GM06990 (cell line): ENCODE measurements around the gene KCNH4.
"Not testable (repeated sequence)": the region's sequence is repeated elsewhere in the genome, so short reads cannot be mapped to it uniquely, and the experiment has no call there.

Source experiments
- DNase-seq: peaks from one replicate; pipeline ENCODE4 v3.0.0-alpha.2; 2011; ENCODE audit not compliant: insufficient read length; ENCODE audit errors: extremely low read depth
- H3K27me3 ChIP-seq: replicated peaks from 2 replicates; pipeline ENCODE4 v1.6.0; 2011; ENCODE audit warnings: low read length; ENCODE audit not compliant: control insufficient read depth, insufficient read depth
- H3K36me3 ChIP-seq: 2 replicates; pipeline ENCODE4 v1.5.1; 2011; ENCODE audit warnings: low read length; ENCODE audit not compliant: control insufficient read depth, insufficient read depth
- H3K4me3 ChIP-seq: replicated peaks from 2 replicates; pipeline ENCODE4 v1.5.1; 2011; ENCODE audit warnings: low read depth, mild to moderate bottlenecking, control low read depth, low read length
- TF ChIP-seq, protein P1 (sequence below): IDR thresholded peaks from 2 replicates; pipeline ENCODE4 v1.5.1; 2011; ENCODE audit warnings: low read length, control low read depth, mild to moderate bottlenecking, inconsistent platforms; ENCODE audit not compliant: insufficient read depth, poor library complexity, severe bottlenecking

The KCNH4 gene

DNA sequence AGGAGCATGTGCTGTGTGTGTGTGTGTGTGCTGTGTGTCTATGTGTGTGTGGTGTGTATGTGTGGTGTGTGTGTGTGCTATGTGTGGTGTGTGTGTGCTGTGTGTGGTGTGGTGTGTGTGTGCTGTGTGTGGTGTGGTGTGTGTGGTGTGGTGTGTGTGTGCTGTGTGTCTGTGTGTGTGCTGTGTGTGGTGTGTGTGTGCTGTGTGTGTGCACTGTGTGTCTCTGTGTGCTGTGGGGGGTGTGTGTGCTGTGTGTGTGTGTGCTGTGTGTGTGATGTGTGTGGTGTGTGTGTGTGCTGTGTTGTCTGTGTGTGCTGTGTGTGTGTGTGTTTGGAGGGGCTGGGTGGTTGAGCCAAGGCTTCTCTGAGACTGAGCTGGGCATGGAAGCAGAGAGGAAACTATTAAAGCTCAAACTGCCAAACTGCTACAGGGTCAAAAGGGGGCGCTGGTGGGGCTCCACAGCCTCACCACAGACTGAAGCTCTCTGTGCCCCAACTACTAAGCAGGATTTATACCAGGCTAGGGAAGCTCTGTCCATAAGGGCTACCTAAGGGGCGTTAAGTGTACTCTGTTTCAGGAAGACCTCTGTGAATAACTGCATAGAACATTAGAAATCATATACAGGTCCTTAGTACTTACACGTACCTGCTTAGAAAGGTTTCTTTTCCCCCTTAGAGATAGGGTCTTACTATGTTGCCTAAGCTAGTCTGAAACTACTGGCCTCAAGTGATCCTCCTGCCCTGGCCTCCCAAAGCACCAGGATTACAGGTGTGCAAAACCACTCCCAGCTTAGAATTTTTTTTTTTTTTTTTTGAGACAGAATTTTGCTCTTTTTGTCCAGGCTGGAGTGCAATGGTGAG lies 41.2 kb upstream of the KCNH4 start:
- peaks cover 16% of the 10 kb centered on the region for H3K36me3 ChIP-seq
- TF ChIP-seq, protein P1, sequence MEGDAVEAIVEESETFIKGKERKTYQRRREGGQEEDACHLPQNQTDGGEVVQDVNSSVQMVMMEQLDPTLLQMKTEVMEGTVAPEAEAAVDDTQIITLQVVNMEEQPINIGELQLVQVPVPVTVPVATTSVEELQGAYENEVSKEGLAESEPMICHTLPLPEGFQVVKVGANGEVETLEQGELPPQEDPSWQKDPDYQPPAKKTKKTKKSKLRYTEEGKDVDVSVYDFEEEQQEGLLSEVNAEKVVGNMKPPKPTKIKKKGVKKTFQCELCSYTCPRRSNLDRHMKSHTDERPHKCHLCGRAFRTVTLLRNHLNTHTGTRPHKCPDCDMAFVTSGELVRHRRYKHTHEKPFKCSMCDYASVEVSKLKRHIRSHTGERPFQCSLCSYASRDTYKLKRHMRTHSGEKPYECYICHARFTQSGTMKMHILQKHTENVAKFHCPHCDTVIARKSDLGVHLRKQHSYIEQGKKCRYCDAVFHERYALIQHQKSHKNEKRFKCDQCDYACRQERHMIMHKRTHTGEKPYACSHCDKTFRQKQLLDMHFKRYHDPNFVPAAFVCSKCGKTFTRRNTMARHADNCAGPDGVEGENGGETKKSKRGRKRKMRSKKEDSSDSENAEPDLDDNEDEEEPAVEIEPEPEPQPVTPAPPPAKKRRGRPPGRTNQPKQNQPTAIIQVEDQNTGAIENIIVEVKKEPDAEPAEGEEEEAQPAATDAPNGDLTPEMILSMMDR: peak; percentile 80
- no peak for DNase-seq
- H3K4me3 ChIP-seq: no peak overlapping the region
- no peaks in the 10 kb centered on the region for H3K27me3 ChIP-seq

DNA sequence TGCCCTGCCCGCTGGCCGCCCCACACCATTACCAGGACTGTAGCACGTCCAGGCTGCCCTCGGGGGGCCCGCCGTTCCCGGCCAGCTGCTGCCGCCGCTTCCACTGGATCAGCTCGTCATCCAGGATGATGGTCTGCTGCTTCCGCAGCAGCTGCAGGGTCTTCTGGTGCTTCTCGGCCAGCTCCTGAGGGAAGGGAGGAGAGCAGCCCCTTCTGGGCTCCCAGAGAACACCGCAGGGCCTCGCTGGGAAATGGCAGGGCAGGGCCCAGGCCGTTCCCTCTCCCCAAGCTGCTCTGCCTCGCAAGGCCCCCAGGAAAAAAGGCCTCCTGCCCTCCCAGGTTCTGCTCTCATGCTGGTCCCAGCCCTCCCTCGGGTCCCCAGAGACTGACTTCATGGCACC lies 38.3 kb upstream of the KCNH4 start:
- not testable (repeated sequence) for DNase-seq, H3K27me3 ChIP-seq, H3K4me3 ChIP-seq
- peaks cover 22% of the 10 kb centered on the region for H3K36me3 ChIP-seq

DNA sequence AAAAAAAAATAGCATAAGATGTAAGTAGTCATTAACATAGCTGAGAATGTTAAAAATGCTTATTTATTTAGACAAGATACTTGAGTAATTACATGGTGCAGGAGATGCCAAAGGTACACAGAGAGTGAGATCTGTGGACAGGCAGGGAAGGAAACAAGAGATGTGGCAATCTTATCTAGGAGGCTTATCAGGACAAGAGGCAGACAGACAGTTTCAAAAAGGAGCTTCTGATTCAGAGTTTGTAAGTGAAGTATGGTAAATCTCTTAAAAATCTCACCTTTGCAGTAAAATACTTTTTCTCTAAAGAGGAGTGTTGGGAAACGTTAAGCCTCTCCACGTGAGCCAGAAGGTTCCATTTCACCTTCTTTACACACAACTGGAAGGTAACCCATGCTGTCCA lies 33.2 kb upstream of the KCNH4 start:
- peaks cover 15% of the 10 kb centered on the region for H3K36me3 ChIP-seq
- DNase-seq: no peak
- H3K27me3 ChIP-seq: no peaks in the 10 kb centered on the region
- TF ChIP-seq, protein P1: no peak
- no peak overlapping the region for H3K4me3 ChIP-seq

DNA sequence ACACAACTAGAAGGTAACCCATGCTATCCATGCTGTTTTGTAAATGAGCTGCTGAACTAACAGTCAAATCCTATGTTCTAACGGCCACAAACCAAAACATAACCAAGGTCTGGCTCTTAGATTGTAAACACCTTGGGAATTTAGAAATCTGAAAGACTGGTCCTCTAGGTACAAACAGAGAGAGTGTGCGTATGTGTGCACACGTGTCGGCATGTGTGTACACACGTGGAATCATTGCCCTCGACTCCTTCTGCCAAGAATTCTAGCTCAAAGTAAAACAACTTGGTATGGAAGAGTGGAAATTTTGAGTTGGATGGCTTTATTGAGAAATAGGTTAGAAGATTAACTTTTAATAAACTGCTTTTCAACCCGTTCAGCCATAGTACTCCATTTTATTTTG lies 31.4 kb upstream of the KCNH4 start:
- Histone ChIP-seq H3K27me3 (no peaks in the 10 kb centered on the region), H3K4me3 (no peak overlapping the region), H3K36me3 (peaks cover 9% of the 10 kb centered on the region)
- TF ChIP-seq, protein P1: no peak
- DNase-seq: no peak

DNA sequence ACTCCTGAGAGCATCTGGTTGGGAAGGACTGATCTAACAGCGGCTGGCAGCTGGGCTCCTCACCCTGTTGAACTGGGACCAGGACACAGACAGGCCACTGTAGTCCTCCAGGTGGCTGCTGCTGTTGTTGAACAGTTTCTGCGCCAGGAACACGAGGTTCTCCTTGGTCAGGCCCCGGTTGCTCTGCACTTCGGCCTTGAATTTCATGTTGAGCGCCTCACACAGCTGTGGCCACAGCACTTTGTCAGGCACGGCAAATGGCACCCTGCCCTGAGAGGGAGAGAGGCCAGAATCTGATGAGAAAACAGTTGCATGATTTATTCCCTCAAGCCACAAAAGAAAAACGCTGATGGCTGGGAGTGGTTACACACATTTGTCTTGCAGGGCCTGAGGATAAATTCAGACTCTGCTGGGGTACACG lies 31.0 kb upstream of the KCNH4 start:
- not testable (repeated sequence) for DNase-seq, H3K4me3 ChIP-seq, H3K27me3 ChIP-seq, H3K36me3 ChIP-seq

DNA sequence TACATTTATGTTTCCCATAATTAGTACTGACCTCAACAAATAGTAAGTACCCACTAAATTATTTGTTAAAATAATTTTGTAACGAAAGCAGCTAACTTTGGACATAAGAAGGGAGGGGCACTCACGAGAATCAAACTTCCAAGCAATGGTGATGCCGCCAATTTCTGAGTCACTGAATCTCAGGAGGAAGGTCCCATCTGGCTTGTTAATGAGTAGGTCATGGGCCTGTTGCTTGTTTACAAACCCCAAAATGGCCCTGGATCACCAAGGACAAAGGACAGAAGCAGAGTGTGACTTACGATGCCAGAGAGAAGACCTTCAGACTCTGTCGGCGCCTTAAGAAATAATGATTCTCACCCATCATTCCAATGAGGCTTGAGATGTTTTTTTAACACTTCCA lies 29.1 kb upstream of the KCNH4 start:
- no peak for DNase-seq
- Histone ChIP-seq H3K4me3 (no peak overlapping the region), H3K36me3 (peaks cover 4% of the 10 kb centered on the region), H3K27me3 (no peaks in the 10 kb centered on the region)
- TF ChIP-seq, protein P1: no peak

DNA sequence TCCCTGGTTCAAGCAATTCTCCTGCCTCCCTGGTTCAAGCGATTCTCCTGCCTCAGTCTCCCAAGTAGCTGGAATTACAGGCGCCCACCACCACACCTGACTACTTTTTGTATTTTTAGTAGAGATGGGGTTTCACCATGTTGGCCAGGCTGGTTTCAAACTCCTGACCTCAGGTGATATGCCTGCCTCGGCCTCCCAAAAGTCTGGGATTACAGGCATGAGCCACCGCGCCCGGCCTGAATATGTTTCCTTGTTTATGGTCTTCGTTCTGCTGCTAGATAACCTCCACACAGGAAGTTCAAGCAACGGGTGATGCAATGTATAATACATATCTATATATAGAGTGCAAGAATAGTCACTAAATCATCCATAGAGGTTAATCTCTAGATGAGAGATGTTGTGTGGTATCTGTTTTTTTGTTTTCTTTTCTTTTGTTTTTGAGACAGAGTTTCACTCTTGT lies 25.2 kb upstream of the KCNH4 start:
- peaks cover 13% of the 10 kb centered on the region for H3K36me3 ChIP-seq
- DNase-seq, H3K27me3 ChIP-seq, H3K4me3 ChIP-seq: not testable (repeated sequence)
